ENCODE data around the gene JAG2. TPM values are rescaled to one million over a fixed set of nuclear protein-coding genes. Genes with fewer than 3 reads are reported as not detected.

The JAG2 gene
- total RNA-seq, 3 donors from 2014 or later (not counting 1 experiment from before 2014, with no cell fraction given): 3.5 to 6.6 (median 6.1) TPM

DNA sequence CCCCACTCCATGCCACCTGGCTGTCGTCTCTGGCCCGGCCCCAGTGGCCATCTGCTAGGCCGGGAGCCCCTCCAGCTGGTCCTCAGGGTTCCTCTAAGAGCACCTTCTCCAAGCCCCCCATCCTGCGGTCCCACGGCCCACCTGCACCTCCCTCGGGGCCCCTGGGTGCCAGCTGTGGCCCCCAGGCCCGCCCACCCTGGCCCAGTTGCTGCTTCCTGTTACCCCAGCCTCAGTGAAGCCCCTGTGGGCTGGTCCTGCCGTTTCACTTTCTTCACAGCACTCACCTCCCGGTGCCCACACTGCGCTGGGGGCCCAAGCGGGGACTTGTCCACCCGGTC, 40.1 kb upstream of the JAG2 start:
- Mint-ChIP-seq H3K36me3 (no peaks in the 10 kb centered on the region), H3K27me3 (ENCODE audit: low read depth in 2 of 2) (no peaks in the 10 kb centered on the region), H3K27ac (no peak overlapping the region), H3K4me1 (peaks cover 0 to 10% of the 10 kb centered on the region in 2 donors), H3K9me3 (no peaks in the 10 kb centered on the region), H3K4me3 (no peak overlapping the region)
- Histone ChIP-seq H3K27me3 (ENCODE audit: control insufficient read depth, insufficient read depth, low read length) (no peaks in the 10 kb centered on the region), H3K4me1 (ENCODE audit: control insufficient read depth, insufficient read depth, low read length) (peaks cover 8% of the 10 kb centered on the region), H3K4me3 (ENCODE audit: low read length) (no peak overlapping the region), H3K36me3 (ENCODE audit: control insufficient read depth, insufficient read depth, low read length) (peaks cover 16% of the 10 kb centered on the region), H3K9me3 (ENCODE audit: control insufficient read depth, insufficient read depth, low read length) (no peaks in the 10 kb centered on the region), H3K27ac (ENCODE audit: low read length) (no peak overlapping the region)
- DNase-seq (no peak), ATAC-seq (no peak)
- intact Hi-C loops (cut with micrococcal nuclease): loop anchor here (10.0 kb wide), 1 partner anchor 86 kb away; no protein-coding TSS in a partner anchor
- 86% methylated on average over 12 of the region's 12 CpGs for WGBS (ENCODE audit: insufficient coverage)
- TF ChIP-seq, protein P1, sequence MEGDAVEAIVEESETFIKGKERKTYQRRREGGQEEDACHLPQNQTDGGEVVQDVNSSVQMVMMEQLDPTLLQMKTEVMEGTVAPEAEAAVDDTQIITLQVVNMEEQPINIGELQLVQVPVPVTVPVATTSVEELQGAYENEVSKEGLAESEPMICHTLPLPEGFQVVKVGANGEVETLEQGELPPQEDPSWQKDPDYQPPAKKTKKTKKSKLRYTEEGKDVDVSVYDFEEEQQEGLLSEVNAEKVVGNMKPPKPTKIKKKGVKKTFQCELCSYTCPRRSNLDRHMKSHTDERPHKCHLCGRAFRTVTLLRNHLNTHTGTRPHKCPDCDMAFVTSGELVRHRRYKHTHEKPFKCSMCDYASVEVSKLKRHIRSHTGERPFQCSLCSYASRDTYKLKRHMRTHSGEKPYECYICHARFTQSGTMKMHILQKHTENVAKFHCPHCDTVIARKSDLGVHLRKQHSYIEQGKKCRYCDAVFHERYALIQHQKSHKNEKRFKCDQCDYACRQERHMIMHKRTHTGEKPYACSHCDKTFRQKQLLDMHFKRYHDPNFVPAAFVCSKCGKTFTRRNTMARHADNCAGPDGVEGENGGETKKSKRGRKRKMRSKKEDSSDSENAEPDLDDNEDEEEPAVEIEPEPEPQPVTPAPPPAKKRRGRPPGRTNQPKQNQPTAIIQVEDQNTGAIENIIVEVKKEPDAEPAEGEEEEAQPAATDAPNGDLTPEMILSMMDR (IDR thresholded peaks at IDR 0.05): no peak

- ATAC-seq: no peak
- Mint-ChIP-seq H3K27me3 (ENCODE audit: low read depth in 2 of 2) (no peaks in the 10 kb centered on the region), H3K9me3 (no peaks in the 10 kb centered on the region), H3K4me1 (peaks cover 0 to 10% of the 10 kb centered on the region in 2 donors), H3K36me3 (no peaks in the 10 kb centered on the region), H3K4me3 (no peak overlapping the region), H3K27ac (no peak overlapping the region)
- 94% methylated on average over 24 of the region's 25 CpGs for WGBS (ENCODE audit: insufficient coverage)
- Histone ChIP-seq H3K9me3 (ENCODE audit: control insufficient read depth, insufficient read depth, low read length) (no peaks in the 10 kb centered on the region), H3K27me3 (ENCODE audit: control insufficient read depth, insufficient read depth, low read length) (no peaks in the 10 kb centered on the region), H3K27ac (ENCODE audit: low read length) (no peak overlapping the region), H3K4me3 (ENCODE audit: low read length) (no peak overlapping the region), H3K36me3 (ENCODE audit: control insufficient read depth, insufficient read depth, low read length) (peaks cover 13% of the 10 kb centered on the region), H3K4me1 (ENCODE audit: control insufficient read depth, insufficient read depth, low read length) (peaks cover 10% of the 10 kb centered on the region)
- intact Hi-C loops (cut with micrococcal nuclease): loop anchor here (10.0 kb wide), 1 partner anchor 87 kb away; no protein-coding TSS in a partner anchor
- no peak for DNase-seq
- TF ChIP-seq, protein P1 (IDR thresholded peaks at IDR 0.05): no peak
Measured at GRCh38 chr14:105207996-105208737, 39.6 kb upstream of the JAG2 start.

GRCh38 chr14:105207460-105207901, 38.9 kb upstream of the JAG2 start:
- no peaks in the 10 kb centered on the region for H3K9me3 Mint-ChIP-seq
- Histone ChIP-seq H3K27me3 (ENCODE audit: control insufficient read depth, insufficient read depth, low read length) (no peaks in the 10 kb centered on the region), H3K36me3 (ENCODE audit: control insufficient read depth, insufficient read depth, low read length) (peaks cover 6% of the 10 kb centered on the region), H3K4me1 (ENCODE audit: control insufficient read depth, insufficient read depth, low read length) (peaks cover 17% of the 10 kb centered on the region), H3K27ac (ENCODE audit: low read length) (no peak overlapping the region), H3K4me3 (ENCODE audit: low read length) (no peak overlapping the region), H3K9me3 (ENCODE audit: control insufficient read depth, insufficient read depth, low read length) (no peaks in the 10 kb centered on the region)
- intact Hi-C loops (cut with micrococcal nuclease): loop anchor here (10.0 kb wide), 1 partner anchor 87 kb away; no protein-coding TSS in a partner anchor
- 89% methylated on average over 13 of the region's 13 CpGs for WGBS (ENCODE audit: insufficient coverage)
- ATAC-seq (no peak), DNase-seq (peak in 1 of 2 donors; percentile 36)
- H3K27ac Mint-ChIP-seq: no peak overlapping the region
- H3K4me1 Mint-ChIP-seq: peaks cover 0 to 10% of the 10 kb centered on the region in 2 donors
- H3K4me3 Mint-ChIP-seq: no peak overlapping the region
- H3K27me3 Mint-ChIP-seq (ENCODE audit: low read depth in 2 of 2): no peaks in the 10 kb centered on the region
- no peaks in the 10 kb centered on the region for H3K36me3 Mint-ChIP-seq
- TF ChIP-seq, protein P1 (IDR thresholded peaks at IDR 0.05): no peak

Data from natural killer cell (primary cell).